CD14-positive monocyte (primary cell): ENCODE data around the gene FAM131A. TPM values are rescaled to one million over a fixed set of nuclear protein-coding genes. Genes with fewer than 3 reads are reported as not detected.

Experiments used
- DNase-seq, 3 donors: peaks; one replicate each; pipeline ENCODE4 v3.0.0-alpha.2; 2011 to 2022
- H2AFZ ChIP-seq: 2 replicates; pipeline ENCODE4 v1.6.0; 2012; ENCODE audit warnings: mild to moderate bottlenecking, low read depth, low read length, inconsistent platforms; ENCODE audit not compliant: insufficient read depth, poor library complexity, severe bottlenecking
- H3K27ac ChIP-seq, 2 donors: 1 replicate in 1 of 2; 2 replicates in 1 of 2; pipeline ENCODE4 v1.5.1; 2012 to 2013; ENCODE audit warnings: low read length in 2 of 2, control low read depth in 1 of 2, inconsistent platforms in 1 of 2, low read depth in 1 of 2, mild to moderate bottlenecking in 1 of 2
- H3K27me3 ChIP-seq, 2 donors: one replicate each; pipeline versions ENCODE4 v1.6.0 to v1.6.1; 2011 to 2013; ENCODE audit warnings: low read length in 2 of 2; ENCODE audit not compliant: control insufficient read depth in 2 of 2, insufficient read depth in 2 of 2
- H3K36me3 ChIP-seq, 2 donors: replicated peaks in 1 of 2; 1 replicate in 1 of 2; 2 replicates in 1 of 2; pipeline versions ENCODE4 v1.5.1 to v1.6.1; 2012 to 2013; ENCODE audit warnings: low read length in 2 of 2, control low read depth in 1 of 2, inconsistent platforms in 1 of 2, mild to moderate bottlenecking in 1 of 2; ENCODE audit not compliant: insufficient read depth in 2 of 2, control insufficient read depth in 1 of 2
- H3K4me1 ChIP-seq, 2 donors: 1 replicate in 1 of 2; 2 replicates in 1 of 2; pipeline versions ENCODE4 v1.5.1 to v1.6.1; 2012 to 2013; ENCODE audit warnings: low read length in 2 of 2, control low read depth in 1 of 2, inconsistent platforms in 1 of 2, mild to moderate bottlenecking in 1 of 2, moderate library complexity in 1 of 2; ENCODE audit not compliant: insufficient read depth in 2 of 2, control insufficient read depth in 1 of 2
- H3K4me2 ChIP-seq: replicated peaks from 2 replicates; pipeline ENCODE3; 2012; ENCODE audit warnings: low read length, moderate library complexity, mild to moderate bottlenecking; ENCODE audit not compliant: poor library complexity, severe bottlenecking; ENCODE audit errors: extremely low read depth
- H3K4me3 ChIP-seq, 3 experiments: fragments of 200-600 bp in 1 of 3; sonication (generic) in 1 of 3; replicated peaks in 1 of 3; 1 replicate in 2 of 3; 2 replicates in 1 of 3; pipeline ENCODE4 v1.5.1; 2011 to 2013; ENCODE audit warnings: low read length in 3 of 3, mild to moderate bottlenecking in 3 of 3, control low read depth in 2 of 3, low read depth in 2 of 3, inconsistent platforms in 1 of 3, moderate library complexity in 1 of 3
- H3K79me2 ChIP-seq: 2 replicates; pipeline ENCODE4 v1.6.0; 2012; ENCODE audit warnings: mild to moderate bottlenecking, control low read depth, inconsistent platforms, low read length, moderate library complexity; ENCODE audit not compliant: insufficient read depth
- H3K9ac ChIP-seq: 2 replicates; pipeline ENCODE4 v1.6.0; 2017; ENCODE audit warnings: low read length, mild to moderate bottlenecking; ENCODE audit not compliant: insufficient read depth, poor library complexity, severe bottlenecking
- H3K9me3 ChIP-seq, 2 donors: replicated peaks in 1 of 2; 1 replicate in 1 of 2; 2 replicates in 1 of 2; pipeline versions ENCODE4 v1.5.1 to v1.6.1; 2012 to 2013; ENCODE audit warnings: low read length in 2 of 2, control low read depth in 1 of 2; ENCODE audit not compliant: control insufficient read depth in 1 of 2, insufficient read depth in 1 of 2
- H4K20me1 ChIP-seq: 2 replicates; pipeline ENCODE4 v1.6.0; 2012; ENCODE audit warnings: mild to moderate bottlenecking, low read length, control low read depth, moderate library complexity; ENCODE audit not compliant: insufficient read depth
- H3K27ac Mint-ChIP-seq, 7 donors: one replicate each; pipeline ENCODE4 v1.8.0; 2020; ENCODE audit warnings: mild to moderate bottlenecking in 7 of 7, mixed read lengths in 7 of 7, moderate library complexity in 6 of 7, inconsistent platforms in 2 of 7
- H3K27me3 Mint-ChIP-seq, 3 donors: one replicate each; pipeline ENCODE4 v1.8.0; 2021 to 2022; ENCODE audit warnings: low read depth in 3 of 3, mild to moderate bottlenecking in 3 of 3, mixed read lengths in 3 of 3, moderate library complexity in 3 of 3, inconsistent platforms in 1 of 3
- H3K36me3 Mint-ChIP-seq, 2 donors: one replicate each; pipeline ENCODE4 v1.8.0; 2020; ENCODE audit warnings: mixed read lengths in 2 of 2, inconsistent platforms in 1 of 2, mild to moderate bottlenecking in 1 of 2
- H3K4me1 Mint-ChIP-seq: one replicate; pipeline ENCODE4 v1.8.0; 2020; ENCODE audit warnings: mild to moderate bottlenecking, mixed read lengths
- H3K4me3 Mint-ChIP-seq, 2 donors: one replicate each; pipeline ENCODE4 v1.8.0; 2020; ENCODE audit warnings: mild to moderate bottlenecking in 2 of 2, mixed read lengths in 2 of 2, moderate library complexity in 1 of 2
- H3K9me3 Mint-ChIP-seq, 7 donors: one replicate each; pipeline ENCODE4 v1.8.0; 2020 to 2022; ENCODE audit warnings: mixed read lengths in 7 of 7, mild to moderate bottlenecking in 6 of 7, moderate library complexity in 6 of 7, inconsistent platforms in 2 of 7
- WGBS: methylation state at CpG from one replicate; pipeline ENCODE4 v1.1.5; 2013; ENCODE audit warnings: missing lambda C conversion rate; ENCODE audit not compliant: insufficient coverage; 5-methylcytosine and 5-hydroxymethylcytosine counted together
- intact Hi-C, 2 donors: fragments of 100-400 bp; cut with micrococcal nuclease; formaldehyde crosslinking; loops; one replicate each; pipeline versions ENCODE4 v1.15.0 to v1.15.1; 2023
- polyA plus RNA-seq, 3 donors: library from polyadenylated mRNA; depleted of rRNA in 1 of 3; unstranded in 2 of 3; stranded (reverse) in 1 of 3; fragments of 300-500 nt in 2 of 3; fragments of >200 nt in 1 of 3; fragmentation: Illumina TruSeq in 2 of 3; gene quantifications; 1 replicate in 2 of 3; 2 replicates in 1 of 3; pipeline ENCODE4 v1.2.3, GENCODE V29; 2012 to 2021
- TF ChIP-seq, protein P1 (sequence below): fragments of 200-600 bp; IDR thresholded peaks from one replicate; pipeline ENCODE4 v1.8.0; 2022; ENCODE audit warnings: antibody characterized with exemption, mild to moderate bottlenecking

Gene FAM131A
- polyA plus RNA-seq, 3 donors: 5.8 to 30.6 (median 7.7) TPM

DNA sequence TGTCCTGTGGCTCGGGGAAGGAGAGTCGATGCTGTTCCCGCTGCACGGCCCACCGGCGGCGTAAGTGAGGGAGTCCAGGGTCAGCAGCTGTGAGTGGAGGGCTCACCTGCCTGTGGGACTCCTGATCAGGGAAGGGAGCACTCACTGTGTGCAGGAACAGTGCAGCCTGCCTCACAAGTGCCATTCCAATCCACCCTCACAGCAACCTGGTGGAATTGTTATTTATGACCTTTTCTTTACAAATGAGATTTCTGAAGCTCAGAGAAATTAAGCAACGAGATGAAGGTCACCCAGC, 51.5 kb downstream of the FAM131A start:
- no peaks in the 10 kb centered on the region for H3K4me1 ChIP-seq
- DNase-seq: no peak
- H3K27me3 ChIP-seq: peaks cover 0 to 10% of the 10 kb centered on the region in 2 donors
- intact Hi-C loops: no loop called here
- H4K20me1 ChIP-seq: no peaks in the 10 kb centered on the region
- no peaks in the 10 kb centered on the region for H3K36me3 Mint-ChIP-seq
- H3K36me3 ChIP-seq: no peaks in the 10 kb centered on the region
- no peak overlapping the region for H3K4me3 Mint-ChIP-seq
- H3K9me3 Mint-ChIP-seq: peaks cover 0 to 2% (median 0%) of the 10 kb centered on the region in 7 donors
- H3K4me1 Mint-ChIP-seq: peaks cover 5% of the 10 kb centered on the region
- H3K9ac ChIP-seq: no peak overlapping the region
- H3K4me2 ChIP-seq: no peak overlapping the region
- no peaks in the 10 kb centered on the region for H3K9me3 ChIP-seq
- no peak overlapping the region for H3K27ac ChIP-seq
- peaks cover 18 to 32% (median 21%) of the 10 kb centered on the region in 3 donors for H3K27me3 Mint-ChIP-seq
- H3K4me3 ChIP-seq: no peak overlapping the region
- H3K27ac Mint-ChIP-seq: no peak overlapping the region
- whole genome bisulfite sequencing: 92% methylated on average over 8 of the region's 8 CpGs
- H2AFZ ChIP-seq: no peak overlapping the region
- H3K79me2 ChIP-seq: no peaks in the 10 kb centered on the region
- TF ChIP-seq, protein P1, sequence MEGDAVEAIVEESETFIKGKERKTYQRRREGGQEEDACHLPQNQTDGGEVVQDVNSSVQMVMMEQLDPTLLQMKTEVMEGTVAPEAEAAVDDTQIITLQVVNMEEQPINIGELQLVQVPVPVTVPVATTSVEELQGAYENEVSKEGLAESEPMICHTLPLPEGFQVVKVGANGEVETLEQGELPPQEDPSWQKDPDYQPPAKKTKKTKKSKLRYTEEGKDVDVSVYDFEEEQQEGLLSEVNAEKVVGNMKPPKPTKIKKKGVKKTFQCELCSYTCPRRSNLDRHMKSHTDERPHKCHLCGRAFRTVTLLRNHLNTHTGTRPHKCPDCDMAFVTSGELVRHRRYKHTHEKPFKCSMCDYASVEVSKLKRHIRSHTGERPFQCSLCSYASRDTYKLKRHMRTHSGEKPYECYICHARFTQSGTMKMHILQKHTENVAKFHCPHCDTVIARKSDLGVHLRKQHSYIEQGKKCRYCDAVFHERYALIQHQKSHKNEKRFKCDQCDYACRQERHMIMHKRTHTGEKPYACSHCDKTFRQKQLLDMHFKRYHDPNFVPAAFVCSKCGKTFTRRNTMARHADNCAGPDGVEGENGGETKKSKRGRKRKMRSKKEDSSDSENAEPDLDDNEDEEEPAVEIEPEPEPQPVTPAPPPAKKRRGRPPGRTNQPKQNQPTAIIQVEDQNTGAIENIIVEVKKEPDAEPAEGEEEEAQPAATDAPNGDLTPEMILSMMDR: no peak

DNA sequence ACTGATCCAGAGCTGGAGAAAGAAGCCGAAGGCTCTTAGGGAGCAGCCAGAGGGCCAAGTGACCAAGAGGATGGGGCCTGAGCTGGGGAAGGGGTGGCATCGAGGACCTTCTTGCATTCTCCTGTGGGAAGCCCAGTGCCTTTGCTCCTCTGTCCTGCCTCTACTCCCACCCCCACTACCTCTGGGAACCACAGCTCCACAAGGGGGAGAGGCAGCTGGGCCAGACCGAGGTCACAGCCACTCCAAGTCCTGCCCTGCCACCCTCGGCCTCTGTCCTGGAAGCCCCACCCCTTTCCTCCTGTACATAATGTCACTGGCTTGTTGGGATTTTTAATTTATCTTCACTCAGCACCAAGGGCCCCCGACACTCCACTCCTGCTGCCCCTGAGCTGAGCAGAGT, 52.0 kb downstream of the FAM131A start:
- no peaks in the 10 kb centered on the region for H4K20me1 ChIP-seq
- peaks cover 0 to 10% of the 10 kb centered on the region in 2 donors for H3K27me3 ChIP-seq
- H3K36me3 Mint-ChIP-seq: no peaks in the 10 kb centered on the region
- no peaks in the 10 kb centered on the region for H3K4me1 ChIP-seq
- WGBS: no CpG with 5 or more reads among the region's 5 CpGs
- no peaks in the 10 kb centered on the region for H3K36me3 ChIP-seq
- no peak overlapping the region for H3K27ac Mint-ChIP-seq
- H3K4me2 ChIP-seq: no peak overlapping the region
- H3K9me3 ChIP-seq: no peaks in the 10 kb centered on the region
- H3K9ac ChIP-seq: no peak overlapping the region
- DNase-seq: no peak
- no peaks in the 10 kb centered on the region for H3K79me2 ChIP-seq
- peaks cover 0 to 1% (median 0%) of the 10 kb centered on the region in 7 donors for H3K9me3 Mint-ChIP-seq
- H2AFZ ChIP-seq: no peak overlapping the region
- TF ChIP-seq, protein P1: no peak
- H3K4me1 Mint-ChIP-seq: peaks cover 2% of the 10 kb centered on the region
- intact Hi-C loops: no loop called here
- no peak overlapping the region for H3K27ac ChIP-seq
- no peak overlapping the region for H3K4me3 Mint-ChIP-seq
- H3K4me3 ChIP-seq: no peak overlapping the region
- H3K27me3 Mint-ChIP-seq: peaks cover 15 to 32% (median 21%) of the 10 kb centered on the region in 3 donors
